Measurements from ENCODE around the gene RANBP3L. TPM values are rescaled to one million over a fixed set of nuclear protein-coding genes. Genes with fewer than 3 reads are reported as not detected.
A peak's percentile ranks its signal among the peaks of the same experiment; 100 is the strongest.
"Not testable (repeated sequence)": the region's sequence is repeated elsewhere in the genome, so short reads cannot be mapped to it uniquely, and the experiment has no call there.

The RANBP3L gene
- total RNA-seq, 2 experiments from 2014 or later = not detected

GRCh38 chr5:36305571-36306326 is 4.0 kb upstream of the RANBP3L start:
- no peak for DNase-seq
- CTCF ChIA-PET = interaction anchor here (2.2 kb wide), 1 partner anchor 227 kb away, joined by 13 read pairs; no protein-coding TSS in a partner anchor

GRCh38 chr5:36304095-36304805 is 2.5 kb upstream of the RANBP3L start:
- CTCF ChIA-PET = interaction anchor here (1.3 to 2.2 kb wide), 2 partner anchors 38 to 225 kb away, joined by 5 to 13 read pairs; no protein-coding TSS in a partner anchor
- no peak overlapping the region for H3K27ac Mint-ChIP-seq

More at GRCh38 chr5:36305571-36306326, 4.0 kb upstream of the RANBP3L start:
- Mint-ChIP-seq H3K36me3 (no peaks in the 10 kb centered on the region), H3K4me1 (no peaks in the 10 kb centered on the region), H3K27me3 (peaks cover 26% of the 10 kb centered on the region), H3K9me3 (ENCODE audit: low read depth) (no peaks in the 10 kb centered on the region), H3K4me3 (no peak overlapping the region), H3K27ac (no peak overlapping the region)
- peak; percentile 51 for ATAC-seq

GRCh38 chr5:36300927-36301540 is 668 bp downstream of the RANBP3L start:
- Mint-ChIP-seq H3K27me3 (peaks cover 10% of the 10 kb centered on the region), H3K4me1 (no peaks in the 10 kb centered on the region), H3K4me3 (no peak overlapping the region), H3K36me3 (no peaks in the 10 kb centered on the region), H3K27ac (no peak overlapping the region), H3K9me3 (ENCODE audit: low read depth) (no peaks in the 10 kb centered on the region)
- ATAC-seq = no peak
- DNase-seq = no peak
- CTCF ChIA-PET = interaction anchor here (1.2 kb wide), 1 partner anchor 222 kb away, joined by 4 read pairs; no protein-coding TSS in a partner anchor

More at GRCh38 chr5:36304095-36304805, 2.5 kb upstream of the RANBP3L start:
- H3K4me3 Mint-ChIP-seq = no peak overlapping the region
- no peaks in the 10 kb centered on the region for H3K4me1 Mint-ChIP-seq
- no peak for DNase-seq
- H3K9me3 Mint-ChIP-seq (ENCODE audit: low read depth) = no peaks in the 10 kb centered on the region
- no peak for ATAC-seq
- no peaks in the 10 kb centered on the region for H3K36me3 Mint-ChIP-seq
- H3K27me3 Mint-ChIP-seq = peaks cover 21% of the 10 kb centered on the region

GRCh38 chr5:36300191-36300926 is 1.3 kb downstream of the RANBP3L start:
- DNase-seq (no peak), ATAC-seq (no peak)
- Mint-ChIP-seq H3K27ac (no peak overlapping the region), H3K27me3 (peaks cover 11% of the 10 kb centered on the region), H3K4me3 (no peak overlapping the region), H3K36me3 (no peaks in the 10 kb centered on the region), H3K9me3 (ENCODE audit: low read depth) (no peaks in the 10 kb centered on the region), H3K4me1 (no peaks in the 10 kb centered on the region)
- CTCF ChIA-PET = no interaction called here

GRCh38 chr5:36298552-36298951 is 3.1 kb downstream of the RANBP3L start:
- no peak for DNase-seq
- H3K27ac Mint-ChIP-seq = no peak overlapping the region
- no peaks in the 10 kb centered on the region for H3K9me3 Mint-ChIP-seq (ENCODE audit: low read depth)
- ATAC-seq = no peak
- no peak overlapping the region for H3K4me3 Mint-ChIP-seq
- H3K27me3 Mint-ChIP-seq = peaks cover 11% of the 10 kb centered on the region
- H3K36me3 Mint-ChIP-seq = no peaks in the 10 kb centered on the region
- no peaks in the 10 kb centered on the region for H3K4me1 Mint-ChIP-seq
- CTCF ChIA-PET = interaction anchor here (1.2 kb wide), 1 partner anchor 33 kb away, joined by 4 read pairs; no protein-coding TSS in a partner anchor

GRCh38 chr5:36297653-36298052 is 4.0 kb downstream of the RANBP3L start:
- H3K4me1 Mint-ChIP-seq = no peaks in the 10 kb centered on the region
- H3K27me3 Mint-ChIP-seq = peaks cover 9% of the 10 kb centered on the region
- H3K4me3 Mint-ChIP-seq = no peak overlapping the region
- DNase-seq = no peak
- no peak for ATAC-seq
- no peaks in the 10 kb centered on the region for H3K36me3 Mint-ChIP-seq
- CTCF ChIA-PET = interaction anchor here (1.2 kb wide), 1 partner anchor 32 kb away, joined by 4 read pairs; no protein-coding TSS in a partner anchor
- no peak overlapping the region for H3K27ac Mint-ChIP-seq
- H3K9me3 Mint-ChIP-seq (ENCODE audit: low read depth) = no peaks in the 10 kb centered on the region

GRCh38 chr5:36285837-36286615 is 15.7 kb downstream of the RANBP3L start:
- no peak for ATAC-seq
- CTCF ChIA-PET = no interaction called here
- Mint-ChIP-seq H3K27me3 (peaks cover 20% of the 10 kb centered on the region), H3K4me1 (no peaks in the 10 kb centered on the region), H3K36me3 (no peaks in the 10 kb centered on the region), H3K27ac (no peak overlapping the region), H3K4me3 (no peak overlapping the region), H3K9me3 (ENCODE audit: low read depth) (no peaks in the 10 kb centered on the region)
- no peak for DNase-seq

- H3K4me1 Mint-ChIP-seq; H3K36me3 Mint-ChIP-seq; CTCF ChIA-PET; ATAC-seq; H3K4me3 Mint-ChIP-seq; H3K9me3 Mint-ChIP-seq (ENCODE audit: low read depth); H3K27ac Mint-ChIP-seq; DNase-seq: not testable (repeated sequence)
- peaks cover 29% of the 10 kb centered on the region for H3K27me3 Mint-ChIP-seq
Observed at GRCh38 chr5:36283775-36284174, 17.9 kb downstream of the RANBP3L start.

- CTCF ChIA-PET = interaction anchor here (0.6 kb wide), 1 partner anchor 16 kb away, joined by 3 read pairs; no protein-coding TSS in a partner anchor
- no peaks in the 10 kb centered on the region for H3K36me3 Mint-ChIP-seq
- H3K9me3 Mint-ChIP-seq (ENCODE audit: low read depth) = no peaks in the 10 kb centered on the region
- H3K27ac Mint-ChIP-seq = no peak overlapping the region
- no peaks in the 10 kb centered on the region for H3K4me1 Mint-ChIP-seq
- H3K27me3 Mint-ChIP-seq = peaks cover 26% of the 10 kb centered on the region
- H3K4me3 Mint-ChIP-seq = no peak overlapping the region
- DNase-seq (no peak), ATAC-seq (no peak)
Observed at GRCh38 chr5:36281626-36282025, 20.1 kb downstream of the RANBP3L start.

- Mint-ChIP-seq H3K4me3 (no peak overlapping the region), H3K4me1 (no peaks in the 10 kb centered on the region), H3K36me3 (no peaks in the 10 kb centered on the region), H3K27me3 (peaks cover 25% of the 10 kb centered on the region), H3K27ac (no peak overlapping the region), H3K9me3 (ENCODE audit: low read depth) (no peaks in the 10 kb centered on the region)
- ATAC-seq (no peak), DNase-seq (no peak)
- CTCF ChIA-PET = interaction anchor here (1.5 to 3.7 kb wide), 2 partner anchors 13 to 37 kb away, joined by 4 to 20 read pairs; partner anchors contain the start of gene NADK2
Observed at GRCh38 chr5:36279054-36279698, 22.5 kb downstream of the RANBP3L start.

- peaks cover 23% of the 10 kb centered on the region for H3K27me3 Mint-ChIP-seq
- ATAC-seq = no peak
Observed at GRCh38 chr5:36277521-36278176, 24.1 kb downstream of the RANBP3L start.

More at GRCh38 chr5:36277521-36278176, 24.1 kb downstream of the RANBP3L start:
- no peak for DNase-seq
- Mint-ChIP-seq H3K4me1 (no peaks in the 10 kb centered on the region), H3K36me3 (no peaks in the 10 kb centered on the region), H3K4me3 (no peak overlapping the region), H3K9me3 (ENCODE audit: low read depth) (no peaks in the 10 kb centered on the region), H3K27ac (no peak overlapping the region)
- CTCF ChIA-PET = interaction anchor here (0.8 to 3.7 kb wide), 3 partner anchors 9 to 35 kb away, joined by 4 to 20 read pairs (median 4); partner anchors contain the start of gene NADK2

Measured in activated CD8-positive, alpha-beta memory T cell treated with anti-CD3 and anti-CD28 coated beads, Interleukin-2, amount 10 ng/mL, durations not matched to agents 7 days and 5 days (primary cell).